SKM-1 (cell line): Measurements from ENCODE around the gene ENOX2.
"Not testable (repeated sequence)": the region's sequence is repeated elsewhere in the genome, so short reads cannot be mapped to it uniquely, and the experiment has no call there.

Source experiments
- DNase-seq: peaks from one replicate; lab custom pipeline; 2025; ENCODE audit not compliant: unreplicated experiment; lab: John Stamatoyannopoulos, UW

The ENOX2 gene, protein sequence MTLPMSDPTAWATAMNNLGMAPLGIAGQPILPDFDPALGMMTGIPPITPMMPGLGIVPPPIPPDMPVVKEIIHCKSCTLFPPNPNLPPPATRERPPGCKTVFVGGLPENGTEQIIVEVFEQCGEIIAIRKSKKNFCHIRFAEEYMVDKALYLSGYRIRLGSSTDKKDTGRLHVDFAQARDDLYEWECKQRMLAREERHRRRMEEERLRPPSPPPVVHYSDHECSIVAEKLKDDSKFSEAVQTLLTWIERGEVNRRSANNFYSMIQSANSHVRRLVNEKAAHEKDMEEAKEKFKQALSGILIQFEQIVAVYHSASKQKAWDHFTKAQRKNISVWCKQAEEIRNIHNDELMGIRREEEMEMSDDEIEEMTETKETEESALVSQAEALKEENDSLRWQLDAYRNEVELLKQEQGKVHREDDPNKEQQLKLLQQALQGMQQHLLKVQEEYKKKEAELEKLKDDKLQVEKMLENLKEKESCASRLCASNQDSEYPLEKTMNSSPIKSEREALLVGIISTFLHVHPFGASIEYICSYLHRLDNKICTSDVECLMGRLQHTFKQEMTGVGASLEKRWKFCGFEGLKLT

DNA sequence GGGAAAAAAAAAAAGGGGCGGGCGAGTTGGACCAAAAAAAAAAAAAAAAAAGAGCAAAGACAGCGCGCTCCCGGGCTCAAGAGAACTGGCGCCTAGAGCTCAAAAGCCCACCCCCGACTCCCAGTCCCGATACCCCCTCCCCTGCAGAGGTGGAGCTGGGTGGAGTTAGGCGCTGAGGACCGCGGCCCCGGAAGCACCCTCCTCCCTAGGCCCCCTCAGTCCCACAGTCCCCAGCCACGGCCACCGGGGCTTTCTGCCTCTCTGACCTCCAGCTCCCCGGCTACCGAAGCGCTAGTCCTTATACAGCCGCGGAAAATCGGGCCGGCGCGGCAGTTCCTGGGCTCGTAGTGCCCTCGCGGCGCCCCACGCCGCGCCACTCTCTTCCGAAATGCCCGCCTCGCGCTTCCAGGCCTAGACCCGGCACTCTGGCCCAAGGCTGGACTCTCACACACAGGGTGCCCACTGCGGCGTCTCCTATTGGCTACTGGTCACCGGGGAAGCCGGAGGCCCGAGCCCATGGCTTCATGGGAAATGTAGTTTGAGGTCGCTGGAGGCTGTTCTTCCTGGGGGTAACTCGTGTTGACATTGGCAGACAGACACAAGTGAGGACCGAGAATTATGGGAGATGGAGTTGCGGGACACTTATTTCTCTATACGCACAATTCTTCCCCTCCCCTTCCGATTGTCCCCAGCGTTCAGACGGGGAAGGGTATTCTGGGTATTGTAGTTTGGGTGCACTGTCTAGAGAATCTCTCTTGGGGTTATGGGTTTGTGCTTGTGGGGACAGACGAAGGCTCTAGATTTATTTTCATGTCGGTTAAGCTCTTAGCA lies at the start of gene ENOX2:
ENOX2 (minus strand) TSS at position 427 of the 831 bp plus-strand sequence. CDS start 199,993 bp downstream, outside the sequence.
- peak; percentile 72 for DNase-seq

- DNase-seq: no peak
These were observed 49.4 kb upstream of the ENOX2 start for GRCh38 chrX:130952266-130953043.

GRCh38 chrX:130944230-130944629 lies 41.2 kb upstream of the ENOX2 start:
- no peak for DNase-seq

- no peak for DNase-seq
These were observed 34.1 kb upstream of the ENOX2 start for GRCh38 chrX:130937101-130937500.

DNA sequence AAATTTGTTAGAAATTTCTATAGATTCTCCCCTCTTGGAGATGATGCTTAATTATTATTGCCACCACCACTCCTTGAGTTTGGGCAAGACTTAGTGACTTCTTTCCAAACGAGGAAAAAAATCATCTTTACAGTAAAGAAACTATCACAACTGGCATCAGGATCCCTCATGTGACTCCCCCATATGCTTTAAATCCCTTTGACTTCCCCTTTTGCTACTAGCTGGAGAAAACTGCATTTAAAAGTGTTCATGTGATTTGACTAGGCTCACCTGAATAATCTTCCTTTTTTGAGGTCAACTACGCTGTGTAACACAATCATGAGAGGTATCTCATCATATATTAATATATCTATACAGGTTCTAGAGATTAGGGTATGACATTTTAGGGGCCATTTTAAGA lies 30.3 kb upstream of the ENOX2 start:
- DNase-seq: no peak

DNA sequence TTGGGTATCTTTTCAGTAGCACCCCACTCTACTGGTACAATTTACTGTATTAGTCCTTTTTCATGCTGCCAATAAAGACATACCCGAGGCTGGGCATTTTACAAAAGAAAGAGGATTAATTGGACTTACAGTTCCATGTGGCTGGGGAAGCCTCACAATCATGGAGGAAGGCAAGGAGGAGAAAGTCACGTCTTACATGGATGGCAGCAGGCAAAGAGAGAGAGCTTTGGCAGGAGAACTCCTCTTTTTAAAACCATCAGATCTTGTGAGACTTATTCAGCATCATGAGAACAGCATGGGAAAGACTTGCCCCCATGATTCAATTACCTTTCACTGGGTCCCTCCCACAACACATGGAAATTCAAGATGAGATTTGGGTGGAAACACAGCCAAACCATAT lies 17.4 kb upstream of the ENOX2 start:
- DNase-seq: not testable (repeated sequence)

GRCh38 chrX:130919676-130920075 lies 16.7 kb upstream of the ENOX2 start:
- DNase-seq: not testable (repeated sequence)

- DNase-seq: not testable (repeated sequence)
These were observed 15.5 kb upstream of the ENOX2 start for GRCh38 chrX:130918498-130918897.

DNA sequence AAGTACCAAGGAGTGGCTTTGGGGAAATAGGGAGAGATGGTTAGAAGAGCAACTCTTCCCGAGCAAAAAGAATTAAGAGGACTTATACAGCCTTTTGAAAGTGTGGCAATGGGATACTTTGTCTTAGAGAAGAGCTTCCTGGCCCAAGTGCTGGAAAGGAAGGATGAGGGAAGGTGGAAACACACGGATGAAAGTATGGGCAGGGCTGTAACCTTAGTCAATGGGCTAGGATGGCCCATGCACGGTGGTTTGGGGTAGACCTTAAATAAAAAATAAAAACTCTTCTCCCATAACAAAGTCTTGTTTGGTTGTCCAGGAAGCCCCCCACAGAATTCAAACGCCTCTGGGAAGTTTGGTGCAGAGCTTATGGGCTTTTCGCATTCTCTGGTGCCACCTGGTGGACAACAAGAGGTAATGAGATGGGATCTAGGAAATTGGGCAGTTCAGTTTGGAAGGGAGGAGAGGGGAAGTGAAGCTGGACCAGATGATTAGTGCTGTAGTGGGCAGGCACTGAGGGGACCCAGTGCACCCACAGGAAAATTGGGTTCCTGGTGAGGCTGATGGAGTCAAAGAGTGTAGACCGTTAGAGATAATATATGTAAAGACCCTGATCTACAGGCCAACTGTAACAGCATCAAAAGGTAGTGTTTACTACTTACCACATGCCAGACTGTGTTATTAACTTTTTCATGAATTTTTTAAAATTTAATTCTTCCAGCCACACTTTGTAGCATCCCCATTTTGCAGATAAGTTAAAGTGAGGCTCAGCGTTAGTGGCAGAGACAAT lies 13.8 kb upstream of the ENOX2 start:
- DNase-seq: peak; percentile 10

DNA sequence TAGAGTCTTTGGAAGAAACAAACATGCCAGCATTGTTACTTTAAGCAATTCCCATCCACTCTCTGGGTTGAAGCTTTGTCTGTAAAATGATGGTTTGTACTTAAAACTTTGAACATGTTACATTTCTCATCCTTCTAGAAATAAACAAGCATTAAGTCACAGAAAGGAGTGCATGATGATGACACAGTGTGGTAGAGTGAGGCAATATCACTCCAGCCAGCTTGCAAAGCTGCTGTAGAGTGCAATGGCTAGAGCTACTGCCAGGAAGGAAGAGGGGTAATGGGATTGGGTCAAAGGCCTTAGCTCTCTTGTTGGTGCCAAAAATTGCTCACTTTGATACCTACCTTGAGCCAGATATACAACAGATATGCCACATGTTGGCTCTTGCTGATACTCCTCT lies 12.3 kb upstream of the ENOX2 start:
- no peak for DNase-seq

GRCh38 chrX:130909469-130910136 lies 6.6 kb upstream of the ENOX2 start:
- DNase-seq: no peak

DNA sequence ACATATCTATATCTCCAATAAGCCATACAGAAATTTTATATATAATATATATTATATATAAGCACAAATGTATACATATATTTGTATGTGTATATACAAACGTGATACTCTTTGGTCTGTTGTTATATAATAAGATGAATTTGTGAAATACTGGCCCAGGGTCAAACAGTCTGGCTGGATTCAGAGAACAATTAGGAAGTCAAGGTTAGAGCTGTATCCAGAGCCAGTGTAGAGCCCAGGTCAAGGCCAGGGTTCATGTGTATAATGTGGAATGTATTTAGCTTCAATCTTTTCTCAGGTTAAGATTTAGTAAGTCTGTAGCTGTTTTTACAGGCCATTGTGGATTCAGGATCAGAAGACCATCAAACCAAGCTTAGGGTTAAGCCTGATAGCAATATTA lies 3.8 kb upstream of the ENOX2 start:
- DNase-seq: no peak

- DNase-seq: no peak
These were observed 595 bp downstream of the ENOX2 start for GRCh38 chrX:130902446-130902782.

DNA sequence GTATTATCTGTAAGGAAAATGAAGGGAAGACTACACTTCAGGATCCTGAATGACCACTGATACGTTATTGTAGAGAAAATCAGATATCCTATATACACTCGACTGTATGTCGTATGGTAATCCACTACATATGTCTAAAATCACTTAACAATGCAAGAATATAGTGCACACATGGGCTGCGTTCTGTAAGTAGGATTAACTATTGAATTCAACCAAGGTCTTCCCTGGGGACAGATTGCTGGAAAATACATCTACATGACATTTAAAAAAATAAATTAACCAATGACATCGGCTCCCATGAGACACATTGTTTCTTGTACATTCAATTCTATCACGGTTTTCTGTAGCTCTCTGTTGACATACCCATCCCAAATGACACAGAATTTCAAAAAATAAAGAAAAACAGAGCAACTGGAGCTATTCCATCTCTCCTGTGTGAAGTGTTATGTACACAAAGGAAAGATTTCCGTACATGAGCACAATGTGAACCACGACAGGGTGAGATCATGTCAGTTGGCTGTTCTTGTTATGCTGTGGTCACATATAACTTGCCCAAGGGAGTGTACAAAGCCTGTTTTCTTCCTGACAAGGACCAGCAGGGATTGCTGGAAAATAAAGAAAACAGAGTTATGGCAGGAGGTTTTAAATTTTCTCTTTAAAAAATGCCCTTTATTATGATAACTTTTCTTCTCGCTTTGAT lies 6.1 kb downstream of the ENOX2 start:
- no peak for DNase-seq

DNA sequence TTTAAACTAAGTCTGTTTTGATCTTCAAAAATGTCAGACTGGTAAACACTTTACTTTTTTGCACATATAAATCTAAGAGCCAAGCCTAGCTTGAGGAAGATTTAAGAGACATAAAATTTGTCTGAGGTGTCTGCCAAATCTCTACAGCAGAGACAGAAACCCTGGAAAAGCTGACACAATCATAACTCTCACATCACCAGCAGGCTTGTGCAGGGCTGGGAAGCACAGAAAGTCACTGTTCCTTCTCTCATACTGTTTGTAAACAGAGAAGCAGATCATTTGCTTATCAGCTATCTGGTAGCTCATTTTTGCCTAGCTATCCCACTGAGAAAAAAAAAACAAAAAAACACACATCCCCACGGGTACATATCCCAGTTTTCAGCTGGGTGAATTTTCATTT lies 7.0 kb downstream of the ENOX2 start:
- DNase-seq: no peak

DNA sequence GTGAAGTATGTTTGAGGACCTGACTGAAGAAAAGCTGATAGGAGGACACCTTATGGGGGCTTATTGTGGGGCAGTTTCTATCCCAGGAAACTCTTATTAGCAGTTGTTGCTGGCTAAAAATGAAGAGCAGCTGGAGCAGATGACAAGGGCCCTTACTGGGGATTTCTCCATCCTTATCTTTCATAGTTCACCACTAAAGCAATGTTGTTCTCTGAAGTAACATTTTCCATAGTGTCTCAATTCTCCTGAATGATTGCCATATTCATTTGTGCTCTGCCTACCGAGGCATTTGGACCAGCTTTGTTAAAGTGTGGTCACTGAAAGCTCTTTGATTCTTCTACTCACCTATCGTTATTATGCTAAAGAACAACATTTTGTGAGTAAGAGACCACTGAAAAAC lies 7.7 kb downstream of the ENOX2 start:
- DNase-seq: no peak

DNA sequence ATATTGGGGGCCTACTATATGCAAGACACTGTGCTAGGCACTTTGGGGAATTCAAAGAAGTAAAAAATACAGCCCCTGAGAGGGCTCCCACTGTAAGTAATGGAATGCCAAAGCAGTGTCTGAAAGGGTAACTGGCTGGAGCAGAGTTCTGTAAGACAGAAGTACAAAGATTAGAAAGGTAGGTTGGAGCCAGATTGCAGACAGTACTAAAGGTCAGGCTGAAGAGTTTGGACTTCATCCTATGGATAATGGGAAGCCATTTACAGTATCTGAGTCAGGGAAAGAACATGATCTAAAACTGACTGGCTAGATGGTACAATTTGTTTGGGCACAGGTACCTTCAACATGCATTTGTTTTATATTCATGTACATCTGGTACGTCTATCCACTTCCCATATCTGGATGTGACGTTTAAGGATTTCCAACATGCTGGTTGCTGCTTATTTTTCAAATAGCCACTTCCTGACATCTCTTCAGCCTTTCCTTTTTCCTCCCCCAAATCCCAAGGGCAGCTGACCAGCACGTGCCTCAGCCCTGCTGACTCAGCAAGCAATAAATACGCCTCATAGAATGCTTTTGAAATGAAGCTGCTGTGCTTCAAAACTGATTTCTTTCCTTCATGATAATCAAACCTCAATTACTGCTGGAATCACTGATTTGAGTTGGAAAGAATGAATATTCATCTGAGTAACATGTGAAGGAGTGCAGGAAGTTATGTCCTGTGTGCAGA lies 9.5 kb downstream of the ENOX2 start:
- DNase-seq: no peak

DNA sequence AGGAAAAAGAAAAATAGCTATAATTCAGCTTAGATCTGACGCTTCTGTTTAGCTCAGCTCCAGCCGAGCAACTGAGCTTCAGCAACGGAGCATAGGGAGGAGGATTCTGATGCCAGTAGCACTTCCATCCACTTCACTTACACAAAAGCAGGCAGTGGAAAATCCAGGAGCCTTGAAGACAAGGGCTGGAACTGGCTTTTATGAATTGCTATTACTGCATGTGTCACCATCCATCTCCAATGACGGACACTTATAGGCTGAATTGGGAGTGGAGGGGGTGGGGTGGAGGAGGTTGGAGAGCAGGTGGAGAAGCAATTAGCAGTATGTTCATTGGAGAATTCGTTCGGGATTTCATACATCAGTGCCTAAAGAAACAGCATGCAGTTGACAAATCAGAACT lies 15.6 kb downstream of the ENOX2 start:
- DNase-seq: no peak

GRCh38 chrX:130885996-130886395 lies 17.0 kb downstream of the ENOX2 start:
- DNase-seq: no peak
